RWPE1 (cell line): ENCODE results near the gene NFATC4.

Experiments used
- CTCF ChIA-PET: fragments of 350-600 bp; sonication (Branson Sonifier 250); formaldehyde crosslinking; extraction: SDS; loops from one replicate; lab custom pipeline; 2021; lab: Yijun Ruan, JAX
- POLR2A ChIA-PET: fragments of 400-600 bp; formaldehyde crosslinking; extraction: SDS; loops from one replicate; lab custom pipeline; 2020; ENCODE audit warnings: antibody characterized with exemption; ENCODE audit not compliant: low non-redundant PET; lab: Yijun Ruan, JAX
- DNase-seq: peaks from one replicate; pipeline ENCODE4 v3.0.0; 2012; ENCODE audit warnings: low spot score
- H3K27ac ChIP-seq: fragments of 450-650 bp; 2 replicates; pipeline ENCODE4 v1.5.1; 2017
- TF ChIP-seq, protein P1 (sequence below): fragments of 450-650 bp; conservative IDR thresholded peaks from 2 replicates; pipeline ENCODE4 v1.5.1; 2017; ENCODE audit warnings: low read depth, mild to moderate bottlenecking

The NFATC4 gene

DNA sequence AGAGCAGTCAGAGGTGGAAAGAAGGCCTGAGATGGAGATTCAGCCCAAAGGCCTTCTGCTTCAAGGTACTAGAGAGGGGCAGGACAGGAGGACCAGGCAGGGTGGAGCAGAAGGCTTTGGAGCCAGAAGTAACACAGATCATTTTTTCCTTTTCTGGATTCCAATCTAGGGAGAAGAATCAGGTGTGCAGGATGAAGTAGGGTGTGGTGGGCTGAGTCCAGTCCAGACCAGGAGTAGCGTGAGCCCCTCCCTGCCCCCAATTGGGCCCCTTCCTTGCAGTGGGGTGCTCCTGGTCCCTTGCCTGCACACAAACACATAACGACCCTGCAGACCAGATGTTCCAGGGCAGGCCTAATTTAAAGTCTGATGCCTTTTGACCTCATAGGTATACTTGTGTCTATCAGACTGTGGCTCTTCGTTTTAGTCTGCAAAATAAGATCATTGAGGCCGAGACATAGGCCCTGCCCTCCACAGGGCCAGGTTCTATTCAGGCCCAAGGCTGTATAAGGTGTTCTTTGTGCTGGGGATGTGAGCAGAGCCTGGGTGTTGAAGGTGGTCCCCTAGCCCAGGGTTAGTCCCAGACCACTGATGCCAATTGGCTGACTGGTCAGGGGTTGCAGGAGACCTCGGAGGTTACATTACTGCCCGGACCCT lies 29.8 kb downstream of the NFATC4 start:
- POLR2A ChIA-PET = no interaction called here
- DNase-seq = no peak
- H3K27ac ChIP-seq = no peak overlapping the region
- TF ChIP-seq, protein P1, sequence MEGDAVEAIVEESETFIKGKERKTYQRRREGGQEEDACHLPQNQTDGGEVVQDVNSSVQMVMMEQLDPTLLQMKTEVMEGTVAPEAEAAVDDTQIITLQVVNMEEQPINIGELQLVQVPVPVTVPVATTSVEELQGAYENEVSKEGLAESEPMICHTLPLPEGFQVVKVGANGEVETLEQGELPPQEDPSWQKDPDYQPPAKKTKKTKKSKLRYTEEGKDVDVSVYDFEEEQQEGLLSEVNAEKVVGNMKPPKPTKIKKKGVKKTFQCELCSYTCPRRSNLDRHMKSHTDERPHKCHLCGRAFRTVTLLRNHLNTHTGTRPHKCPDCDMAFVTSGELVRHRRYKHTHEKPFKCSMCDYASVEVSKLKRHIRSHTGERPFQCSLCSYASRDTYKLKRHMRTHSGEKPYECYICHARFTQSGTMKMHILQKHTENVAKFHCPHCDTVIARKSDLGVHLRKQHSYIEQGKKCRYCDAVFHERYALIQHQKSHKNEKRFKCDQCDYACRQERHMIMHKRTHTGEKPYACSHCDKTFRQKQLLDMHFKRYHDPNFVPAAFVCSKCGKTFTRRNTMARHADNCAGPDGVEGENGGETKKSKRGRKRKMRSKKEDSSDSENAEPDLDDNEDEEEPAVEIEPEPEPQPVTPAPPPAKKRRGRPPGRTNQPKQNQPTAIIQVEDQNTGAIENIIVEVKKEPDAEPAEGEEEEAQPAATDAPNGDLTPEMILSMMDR = no peak
- CTCF ChIA-PET = interaction anchor here (0.5 kb wide), 1 partner anchor 12 kb away, joined by 3 read pairs; no protein-coding TSS in a partner anchor

DNA sequence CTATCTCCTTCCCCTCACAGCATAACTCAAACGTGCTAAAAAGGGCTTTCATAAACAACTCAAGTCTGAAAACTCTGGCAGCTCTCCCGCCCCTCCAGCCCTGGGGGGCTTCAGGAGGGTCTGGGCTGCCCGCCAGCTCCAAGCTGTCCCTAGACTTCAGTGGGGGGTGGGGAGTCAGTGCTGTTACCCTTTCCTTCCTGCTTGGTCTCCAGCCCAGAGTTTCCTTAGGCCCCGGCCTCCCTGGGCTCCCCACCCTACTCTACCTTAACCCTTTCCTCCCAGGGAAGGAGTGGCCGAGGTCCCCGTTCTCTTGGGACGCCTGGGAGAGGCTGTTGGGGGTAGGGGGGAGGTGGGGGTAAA lies 30.3 kb downstream of the NFATC4 start:
- DNase-seq = no peak
- ChIA-PET CTCF (no interaction called here), POLR2A (no interaction called here)
- no peak overlapping the region for H3K27ac ChIP-seq
- TF ChIP-seq, protein P1 = no peak

GRCh38 chr14:24398653-24399446 lies 30.9 kb downstream of the NFATC4 start, which contains the start of gene NYNRIN:
NYNRIN (plus strand) TSS chr14:24399003; CDS start chr14:24399247, 244 bp downstream.
- CTCF ChIA-PET = no interaction called here
- TF ChIP-seq, protein P1 = no peak
- no peak for DNase-seq
- H3K27ac ChIP-seq = no peak within 1 kb of the TSS
- POLR2A ChIA-PET = no interaction called here

DNA sequence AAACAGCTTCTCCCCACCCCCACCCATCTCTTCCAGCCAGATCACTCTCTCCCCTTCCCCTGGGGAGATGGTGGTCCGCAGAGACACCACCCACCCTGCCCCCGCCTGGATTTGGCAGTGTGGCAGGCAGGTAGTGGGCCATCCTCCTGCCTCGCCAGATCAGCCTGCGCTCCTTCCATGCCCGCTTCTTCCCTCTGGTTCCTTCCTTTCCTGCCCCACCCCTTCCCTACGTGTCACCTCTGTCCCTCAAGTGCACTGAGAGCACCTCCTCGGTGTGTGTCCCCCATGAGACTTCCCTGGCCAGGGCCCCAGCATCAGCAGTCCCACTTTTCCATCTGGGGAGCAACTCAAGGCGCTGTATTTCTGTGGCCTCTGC lies 31.5 kb downstream of the NFATC4 start:
- TF ChIP-seq, protein P1 = no peak
- H3K27ac ChIP-seq = no peak overlapping the region
- CTCF ChIA-PET = no interaction called here
- no peak for DNase-seq
- POLR2A ChIA-PET = no interaction called here

DNA sequence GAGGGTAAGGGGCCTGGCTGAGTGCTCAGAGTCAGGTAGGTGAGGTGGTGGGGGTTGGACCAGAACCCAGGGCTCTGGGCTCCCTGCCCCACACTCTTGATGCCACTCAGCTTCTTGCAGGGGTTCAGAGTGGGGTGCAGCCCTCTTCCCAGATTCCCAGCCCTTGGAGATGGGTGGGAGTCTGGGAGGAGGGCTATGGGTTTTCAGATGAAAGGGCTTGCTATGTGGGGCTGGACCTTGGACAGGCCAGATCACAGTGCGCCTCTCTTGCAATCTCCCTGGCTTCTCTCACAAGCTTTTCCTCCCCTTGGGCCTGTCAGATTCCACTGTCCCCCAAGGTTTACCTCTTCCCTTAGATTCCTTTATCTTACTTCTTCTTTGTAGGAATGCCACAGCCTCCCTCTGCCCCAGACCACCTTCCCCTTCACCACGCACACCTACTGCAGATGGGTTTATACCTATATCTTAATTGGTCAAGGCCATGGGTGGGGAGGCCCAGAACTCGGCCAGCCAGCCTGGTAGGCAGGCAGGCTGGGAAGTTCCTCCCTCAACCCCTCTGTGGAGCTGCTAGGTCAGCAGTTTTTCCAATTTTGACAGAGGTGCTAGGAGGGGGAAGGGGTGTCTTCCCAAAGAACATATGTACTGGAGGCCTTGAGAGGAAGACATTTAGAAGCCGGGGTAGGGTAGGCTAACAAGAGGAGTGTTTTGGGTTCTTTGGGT lies 32.2 kb downstream of the NFATC4 start:
- CTCF ChIA-PET = no interaction called here
- DNase-seq = no peak
- POLR2A ChIA-PET = no interaction called here
- H3K27ac ChIP-seq = no peak overlapping the region
- TF ChIP-seq, protein P1 = no peak
